GM19099 (cell line): ENCODE data around the gene UBE2G2.

Source experiments
- POLR2A ChIP-seq: IDR thresholded peaks from 3 replicates; pipeline ENCODE4 v1.6.1; 2011; ENCODE audit warnings: low read depth; ENCODE audit not compliant: insufficient read length; ENCODE audit errors: extremely low read depth

Gene UBE2G2

DNA sequence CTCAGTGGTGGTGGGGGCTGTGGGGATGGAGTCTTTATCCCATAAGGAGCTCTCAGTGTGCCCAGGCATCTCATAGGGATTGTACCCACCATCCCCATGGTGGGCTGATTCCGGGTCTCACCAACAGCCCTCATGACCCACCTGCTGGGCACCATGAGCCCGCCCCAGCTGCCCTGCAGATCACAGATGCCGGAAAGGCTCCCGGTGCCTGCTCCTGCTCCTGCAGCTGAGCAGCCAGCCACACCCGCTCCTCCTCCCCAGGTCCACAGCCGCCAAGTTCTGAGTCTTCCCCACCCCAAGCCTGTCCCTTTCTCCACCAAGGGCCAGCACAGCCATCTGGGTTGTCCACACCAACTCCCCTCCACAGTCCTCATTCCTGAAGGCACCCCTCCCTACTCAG is 74.8 kb downstream of the UBE2G2 start:
- TF ChIP-seq POLR2A: no peak

DNA sequence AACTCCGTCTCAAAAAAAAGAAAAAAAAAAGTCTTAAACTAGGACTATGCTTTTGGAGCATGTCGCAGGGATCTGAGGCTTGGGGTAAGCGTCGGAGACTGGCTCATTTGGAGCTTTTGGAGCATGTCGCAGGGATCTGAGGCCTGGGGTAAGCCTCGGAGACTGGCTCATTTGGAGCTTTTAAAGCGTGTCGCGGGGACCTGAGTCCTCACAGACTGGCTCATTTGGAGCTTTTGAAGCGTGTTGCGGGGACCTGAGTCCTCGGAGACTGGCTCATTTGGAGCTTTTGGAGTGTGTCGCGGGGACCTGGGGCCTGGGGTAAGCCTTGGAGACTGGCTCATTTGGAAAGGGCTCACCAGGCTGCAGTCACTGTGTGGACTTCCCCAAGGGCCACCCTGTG is 76.7 kb downstream of the UBE2G2 start:
- TF ChIP-seq POLR2A: no peak

DNA sequence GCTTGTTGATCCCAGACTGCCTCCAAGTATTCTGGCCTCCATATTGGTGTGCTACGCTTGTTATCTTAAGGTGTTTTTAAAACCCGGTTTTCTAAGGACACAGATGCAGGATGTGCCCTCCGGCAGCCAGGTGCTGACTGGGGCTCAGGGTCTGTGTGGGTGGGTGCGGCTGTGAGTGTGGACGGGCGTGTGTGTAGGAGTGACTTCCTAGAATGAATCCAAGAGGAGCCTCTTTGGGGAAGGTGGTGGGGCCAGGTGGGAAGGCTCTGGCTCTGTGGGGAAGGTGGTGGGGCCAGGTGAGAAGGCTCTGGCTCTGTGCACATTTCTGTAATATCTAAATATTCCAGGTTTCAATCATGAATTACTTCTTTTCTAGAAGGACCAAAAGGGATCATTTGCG is 77.4 kb downstream of the UBE2G2 start:
- no peak for TF ChIP-seq POLR2A

DNA sequence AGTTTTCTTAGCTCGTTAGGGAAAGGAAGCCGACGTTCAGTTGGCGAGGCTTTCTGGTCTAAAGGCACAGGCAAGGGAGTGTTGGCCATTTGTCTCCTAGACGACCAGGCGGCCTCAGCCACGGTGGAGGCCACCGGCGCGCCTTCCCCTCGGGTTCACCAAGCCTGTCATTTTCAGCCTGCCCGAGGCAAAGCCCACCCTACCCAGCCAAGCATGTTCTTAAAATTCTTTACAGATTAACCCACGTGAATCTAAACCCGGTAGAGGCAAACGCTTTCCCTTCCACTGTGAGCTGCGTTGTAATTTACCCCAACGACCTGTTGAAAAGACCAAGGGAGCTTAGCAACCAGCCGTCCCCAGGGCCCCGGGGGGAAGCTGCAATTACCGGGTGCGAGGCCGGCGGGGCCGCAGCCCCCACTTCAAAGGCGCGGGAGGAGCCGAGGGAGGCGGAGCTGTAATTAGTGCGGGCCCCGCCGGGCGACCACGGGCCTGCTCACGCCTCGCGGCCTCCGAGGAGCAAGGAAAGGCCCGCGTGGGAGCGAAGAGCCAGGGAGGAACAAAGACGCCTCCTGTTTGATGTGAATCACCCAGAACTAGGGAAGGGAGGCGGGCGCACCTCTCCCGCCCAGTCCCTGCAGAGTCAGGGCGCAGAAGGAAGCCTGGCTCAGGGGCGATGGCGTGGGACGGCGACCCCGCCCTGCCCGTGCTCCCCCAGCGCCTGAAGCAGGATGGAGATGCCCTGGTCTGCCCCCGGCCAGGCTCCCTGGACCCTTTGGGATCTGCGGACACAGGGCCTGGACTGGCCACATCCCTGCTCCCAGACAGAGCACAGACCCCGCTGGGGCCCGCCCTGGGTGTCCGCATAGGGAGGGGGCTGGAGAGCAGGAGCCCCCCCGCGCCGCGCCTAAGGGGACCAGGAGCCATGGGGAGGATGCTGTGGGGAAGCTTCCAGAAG is 78.2 kb downstream of the UBE2G2 start:
- no peak for TF ChIP-seq POLR2A

DNA sequence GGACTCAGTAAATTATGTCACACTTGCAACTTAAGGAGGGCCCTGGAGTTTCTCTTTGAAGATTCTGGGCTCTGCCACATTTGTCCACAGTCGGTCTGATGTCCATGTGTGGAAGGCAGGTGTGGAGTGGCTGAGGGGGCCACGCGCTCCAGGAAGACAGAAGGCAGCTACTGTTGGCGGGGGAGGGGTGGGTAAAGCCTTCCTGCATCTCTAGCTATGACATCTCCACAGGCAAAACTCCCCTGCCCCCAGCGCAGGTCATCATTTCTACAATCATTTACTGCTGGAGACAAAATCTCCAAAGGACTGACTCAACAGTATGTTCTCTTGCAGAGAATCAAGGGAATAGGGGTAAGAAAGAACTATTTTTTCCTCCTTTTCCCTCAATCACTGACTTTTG is 78.9 kb downstream of the UBE2G2 start:
- no peak for TF ChIP-seq POLR2A

DNA sequence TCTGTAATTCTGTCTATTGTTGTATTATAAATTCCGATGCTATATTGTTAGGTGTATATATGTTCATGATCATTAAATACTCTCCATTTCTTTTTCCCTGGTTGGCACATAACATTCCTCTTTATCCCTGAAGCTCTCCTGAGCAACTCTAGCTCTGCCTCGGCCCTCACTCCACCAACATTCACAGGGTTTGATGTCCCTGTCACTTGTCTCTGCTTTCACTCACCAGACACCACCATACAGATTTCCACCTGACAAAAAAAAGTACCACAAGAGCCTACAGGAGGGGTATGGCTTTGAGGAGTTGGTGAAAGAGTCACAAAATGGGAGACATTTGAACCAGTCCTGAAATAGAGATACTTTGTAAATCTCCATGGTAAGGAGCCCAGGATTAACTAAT is 81.5 kb downstream of the UBE2G2 start:
- TF ChIP-seq POLR2A: no peak
